ENCODE results near the gene CHSY3. TPM values are rescaled to one million over a fixed set of nuclear protein-coding genes. Genes with fewer than 3 reads are reported as not detected.

Gene CHSY3
- polyA plus RNA-seq, 4 donors, result 3.0 to 5.6 (median 4.1) TPM

Other genes with a start within 250 kb of the CHSY3 start
- under 1 TPM; 0.08 to 0.13 (median 0.09) TPM for gene MINAR2, start 156.4 kb upstream of the CHSY3 start, polyA plus RNA-seq (ENCODE audit: insufficient read length in 4 of 4)